ENCODE measurements around the gene GRIP2.

Gene GRIP2

GRCh38 chr3:14539742-14540491 is at the start of gene GRIP2:
Gene GRIP2 (minus strand): TSS chr3:14540342. CDS start chr3:14540308, 34 bp downstream.
- DNase-seq = no peak

GRCh38 chr3:14588425-14589112 is 48.4 kb upstream of the GRIP2 start:
- DNase-seq = no peak

- no peak for DNase-seq
Observed at GRCh38 chr3:14587740-14588360, 47.7 kb upstream of the GRIP2 start.

GRCh38 chr3:14586611-14587010 is 46.5 kb upstream of the GRIP2 start:
- no peak for DNase-seq

- no peak for DNase-seq
Observed at GRCh38 chr3:14583548-14584091, 43.5 kb upstream of the GRIP2 start.

GRCh38 chr3:14582045-14582410 is 41.9 kb upstream of the GRIP2 start:
- no peak for DNase-seq

- DNase-seq = no peak
Observed at GRCh38 chr3:14581334-14582044, 41.3 kb upstream of the GRIP2 start.

GRCh38 chr3:14577897-14578296 is 37.8 kb upstream of the GRIP2 start:
- no peak for DNase-seq

- DNase-seq = no peak
Observed at GRCh38 chr3:14576163-14576562, 36.0 kb upstream of the GRIP2 start.

- DNase-seq = no peak
Observed at GRCh38 chr3:14574183-14574582, 34.0 kb upstream of the GRIP2 start.

GRCh38 chr3:14573706-14574105 is 33.6 kb upstream of the GRIP2 start:
- no peak for DNase-seq

- no peak for DNase-seq
Observed at GRCh38 chr3:14570864-14571263, 30.7 kb upstream of the GRIP2 start.

GRCh38 chr3:14570089-14570488 is 29.9 kb upstream of the GRIP2 start:
- DNase-seq = peak; percentile 12

GRCh38 chr3:14569474-14570000 is 29.4 kb upstream of the GRIP2 start:
- DNase-seq = no peak

- no peak for DNase-seq
Observed at GRCh38 chr3:14568269-14568668, 28.1 kb upstream of the GRIP2 start.

GRCh38 chr3:14566812-14567211 is 26.7 kb upstream of the GRIP2 start:
- DNase-seq = no peak

GRCh38 chr3:14565868-14566588 is 25.9 kb upstream of the GRIP2 start:
- DNase-seq = peak; percentile 6

- DNase-seq = no peak
Observed at GRCh38 chr3:14564741-14565140, 24.6 kb upstream of the GRIP2 start.

- no peak for DNase-seq
Observed at GRCh38 chr3:14563946-14564539, 23.9 kb upstream of the GRIP2 start.

GRCh38 chr3:14562121-14562890 is 22.2 kb upstream of the GRIP2 start:
- no peak for DNase-seq
